GM23338 (cell line): ENCODE measurements around the gene FRMD3. TPM values are rescaled to one million over a fixed set of nuclear protein-coding genes. Genes with fewer than 3 reads are reported as not detected.

ENCODE experiments used
- ATAC-seq: fragments of 200-7000 bp; cut with Tn5 transposase; 3 replicates; pipeline ENCODE4 v1.9.1; 2020
- DNase-seq: peaks from one replicate; pipeline ENCODE4 v3.0.0-alpha.2; 2015; ENCODE audit warnings: low spot score
- H2AFZ ChIP-seq: fragments of 200-600 bp; sonication (generic); 2 replicates; pipeline ENCODE4 v1.8.0; 2016; ENCODE audit warnings: antibody characterized with exemption, mild to moderate bottlenecking, moderate library complexity
- H3F3A ChIP-seq: fragments of 200-600 bp; sonication (generic); replicated peaks from 2 replicates; pipeline ENCODE4 v1.8.0; 2017; ENCODE audit warnings: antibody characterized with exemption, mixed run types, low read depth
- H3K27ac ChIP-seq: fragments of 200-600 bp; sonication (generic); 2 replicates; pipeline ENCODE4 v1.6.1; 2016; ENCODE audit warnings: low read depth
- H3K27me3 ChIP-seq: fragments of 200-600 bp; sonication (generic); 2 replicates; pipeline ENCODE4 v1.8.0; 2016; ENCODE audit warnings: mild to moderate bottlenecking, mixed run types, moderate library complexity; ENCODE audit not compliant: insufficient read depth
- H3K36me3 ChIP-seq: fragments of 200-600 bp; sonication (generic); 2 replicates; pipeline ENCODE4 v1.8.0; 2016; ENCODE audit warnings: mild to moderate bottlenecking; ENCODE audit not compliant: insufficient read depth
- H3K4me1 ChIP-seq: fragments of 200-600 bp; sonication (generic); 2 replicates; pipeline ENCODE4 v1.8.0; 2016; ENCODE audit warnings: mild to moderate bottlenecking, moderate library complexity; ENCODE audit not compliant: insufficient read depth
- H3K4me2 ChIP-seq: fragments of 200-600 bp; sonication (generic); 2 replicates; pipeline ENCODE4 v1.7.1; 2017; ENCODE audit warnings: mixed run types
- H3K4me3 ChIP-seq: fragments of 200-600 bp; sonication (generic); 2 replicates; pipeline ENCODE4 v1.6.1; 2016; ENCODE audit warnings: mixed run types
- H3K79me2 ChIP-seq: fragments of 200-600 bp; sonication (generic); replicated peaks from 2 replicates; pipeline ENCODE4 v1.8.0; 2017; ENCODE audit warnings: mild to moderate bottlenecking; ENCODE audit not compliant: insufficient read depth
- H3K9me2 ChIP-seq: fragments of 200-600 bp; sonication (generic); 2 replicates; pipeline ENCODE4 v1.8.0; 2017; ENCODE audit not compliant: insufficient read depth
- H4K20me1 ChIP-seq: fragments of 200-600 bp; sonication (generic); replicated peaks from 2 replicates; pipeline ENCODE4 v1.8.0; 2017; ENCODE audit warnings: mild to moderate bottlenecking; ENCODE audit not compliant: insufficient read depth
- H3K27ac Mint-ChIP-seq: 2 replicates; pipeline ENCODE4 v1.8.0; 2020; ENCODE audit warnings: inconsistent platforms, mild to moderate bottlenecking, moderate library complexity, mixed read lengths
- H3K27me3 Mint-ChIP-seq: 3 replicates; pipeline ENCODE4 v1.8.0; 2022; ENCODE audit warnings: low read depth, mild to moderate bottlenecking, moderate library complexity, mixed read lengths, inconsistent platforms; ENCODE audit not compliant: insufficient read depth, poor library complexity
- H3K36me3 Mint-ChIP-seq: 3 replicates; pipeline ENCODE4 v1.8.0; 2021; ENCODE audit warnings: low read depth, mild to moderate bottlenecking, inconsistent platforms, moderate library complexity, mixed read lengths
- H3K4me1 Mint-ChIP-seq: 3 replicates; pipeline ENCODE4 v1.8.0; 2020; ENCODE audit warnings: mild to moderate bottlenecking, inconsistent platforms, mixed read lengths
- H3K4me3 Mint-ChIP-seq: 3 replicates; pipeline ENCODE4 v1.8.0; 2021; ENCODE audit warnings: moderate library complexity, mild to moderate bottlenecking, inconsistent platforms, mixed read lengths
- H3K9me3 Mint-ChIP-seq: 3 replicates; pipeline ENCODE4 v1.8.0; 2020; ENCODE audit warnings: moderate library complexity, mild to moderate bottlenecking, inconsistent platforms, mixed read lengths
- CREB1 ChIP-seq: fragments of 250-450 bp; sonication (Bioruptor Pico); IDR thresholded peaks from 2 replicates; pipeline ENCODE4 v1.5.0; 2020; ENCODE audit warnings: low read depth, mild to moderate bottlenecking, moderate library complexity
- EZH2 ChIP-seq: fragments of 200-600 bp; sonication (generic); IDR thresholded peaks from one replicate; pipeline ENCODE4 v1.8.0; 2017; ENCODE audit warnings: antibody characterized with exemption, mild to moderate bottlenecking, low read depth; ENCODE audit not compliant: unreplicated experiment
- JUNB ChIP-seq: IDR thresholded peaks from one replicate; pipeline ENCODE4 v1.6.1; 2016; ENCODE audit warnings: antibody characterized with exemption; ENCODE audit not compliant: unreplicated experiment
- NANOG ChIP-seq: IDR thresholded peaks from 2 replicates; pipeline ENCODE4 v1.6.1; 2016; ENCODE audit warnings: antibody characterized with exemption, borderline replicate concordance
- POLR2AphosphoS5 ChIP-seq: IDR thresholded peaks from 2 replicates; pipeline ENCODE4 v1.6.1; 2016; ENCODE audit warnings: antibody characterized with exemption, low read depth
- STAT1 ChIP-seq: IDR thresholded peaks from one replicate; pipeline ENCODE4 v1.6.1; 2016; ENCODE audit warnings: antibody characterized with exemption; ENCODE audit not compliant: unreplicated experiment
- ZNF114 ChIP-seq: fragments of 250-450 bp; sonication (Bioruptor Pico); IDR thresholded peaks from 2 replicates; pipeline ENCODE4 v1.5.0; 2020; ENCODE audit warnings: mild to moderate bottlenecking, moderate library complexity
- polyA plus RNA-seq: library from polyadenylated mRNA; unstranded; fragments of >200 nt; fragmentation: Nextera tagmentation; extraction: Ambion mirVana; gene quantifications from 2 replicates; pipeline ENCODE4 v1.2.1, GENCODE V29; 2016
- total RNA-seq: library from RNA; depleted of rRNA; stranded (reverse); fragments of >200 nt; shearing (Covaris generic); gene quantifications from 2 replicates; pipeline ENCODE4 v1.2.3, GENCODE V29; 2014
- TF ChIP-seq, protein P1 (sequence below): IDR thresholded peaks from 2 replicates; pipeline ENCODE4 v1.6.1; 2016; ENCODE audit warnings: antibody characterized with exemption
- TF ChIP-seq, protein P2 (sequence below), 2 experiments: fragments of 200-600 bp in 1 of 2; sonication (generic) in 1 of 2; conservative IDR thresholded peaks; 2 replicates each; pipeline versions ENCODE4 v1.5.1 to v1.6.1; 2016 to 2017; ENCODE audit warnings: antibody characterized with exemption in 2 of 2, low read depth in 2 of 2, mild to moderate bottlenecking in 2 of 2, moderate library complexity in 1 of 2
- TF ChIP-seq, protein P3 (sequence below): fragments of 250-450 bp; sonication (Bioruptor Pico); IDR thresholded peaks from 2 replicates; pipeline ENCODE4 v1.5.0; 2020; ENCODE audit warnings: mild to moderate bottlenecking, moderate library complexity
- TF ChIP-seq, protein P4 (sequence below): IDR thresholded peaks from one replicate; pipeline ENCODE4 v1.6.1; 2018; ENCODE audit warnings: antibody characterized with exemption; ENCODE audit not compliant: unreplicated experiment

The FRMD3 gene
- total and polyA plus RNA-seq, 2 experiments from 2014 or later, result 0.47 to 1.2 TPM

DNA sequence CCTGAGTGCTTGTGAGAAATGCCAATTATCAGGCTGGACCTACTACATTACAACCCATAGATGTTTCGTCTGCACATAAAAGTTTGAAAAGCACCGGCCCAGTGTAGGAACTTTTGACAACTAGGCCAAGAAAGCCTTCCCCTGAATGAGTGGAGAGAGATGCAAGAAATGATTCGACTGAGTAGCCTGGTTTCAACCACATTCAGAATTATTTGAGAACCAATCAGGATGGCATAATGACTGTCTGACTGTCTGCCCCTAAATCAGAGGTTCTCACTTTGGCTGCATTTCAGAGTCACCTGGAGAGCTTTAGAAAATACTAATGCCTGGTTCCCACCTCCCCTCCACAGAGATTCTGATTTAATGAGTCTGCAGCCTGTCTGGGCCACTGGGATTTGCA, 61.1 kb downstream of the FRMD3 start (continued):
- TF ChIP-seq NANOG (no peak), STAT1 (no peak)
- TF ChIP-seq, protein P1, sequence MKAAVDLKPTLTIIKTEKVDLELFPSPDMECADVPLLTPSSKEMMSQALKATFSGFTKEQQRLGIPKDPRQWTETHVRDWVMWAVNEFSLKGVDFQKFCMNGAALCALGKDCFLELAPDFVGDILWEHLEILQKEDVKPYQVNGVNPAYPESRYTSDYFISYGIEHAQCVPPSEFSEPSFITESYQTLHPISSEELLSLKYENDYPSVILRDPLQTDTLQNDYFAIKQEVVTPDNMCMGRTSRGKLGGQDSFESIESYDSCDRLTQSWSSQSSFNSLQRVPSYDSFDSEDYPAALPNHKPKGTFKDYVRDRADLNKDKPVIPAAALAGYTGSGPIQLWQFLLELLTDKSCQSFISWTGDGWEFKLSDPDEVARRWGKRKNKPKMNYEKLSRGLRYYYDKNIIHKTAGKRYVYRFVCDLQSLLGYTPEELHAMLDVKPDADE, result no peak

DNA sequence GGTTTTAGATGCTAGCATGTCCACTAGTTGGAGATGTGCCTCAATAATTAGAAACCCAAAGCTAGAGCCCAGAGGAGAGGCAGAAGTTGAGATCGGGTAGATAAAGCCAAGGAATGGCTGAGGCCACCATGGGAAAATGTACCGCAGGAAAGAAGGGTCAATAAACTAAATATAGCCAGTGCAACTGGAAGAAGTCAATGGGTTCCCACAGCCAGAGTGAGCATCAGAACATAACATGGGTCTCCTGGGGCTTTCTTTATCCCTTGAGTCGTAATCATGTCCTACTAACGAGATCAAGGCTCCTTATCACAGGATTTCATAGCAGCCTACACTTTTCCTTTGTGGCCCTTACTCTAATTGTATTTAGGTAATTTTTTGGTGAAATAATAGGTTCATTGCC, 61.7 kb downstream of the FRMD3 start:
- H3K27ac ChIP-seq, result no peak overlapping the region
- Mint-ChIP-seq H3K27ac (no peak overlapping the region), H3K36me3 (no peaks in the 10 kb centered on the region)

More for the DNA sequence above, 61.7 kb downstream of the FRMD3 start:
- Histone ChIP-seq H3K4me2 (no peak overlapping the region), H4K20me1 (no peaks in the 10 kb centered on the region), H2AFZ (no peak overlapping the region), H3K9me2 (peaks cover 4% of the 10 kb centered on the region), H3K36me3 (no peaks in the 10 kb centered on the region), H3K4me1 (no peaks in the 10 kb centered on the region), H3K79me2 (no peaks in the 10 kb centered on the region), H3F3A (no peaks in the 10 kb centered on the region), H3K4me3 (no peak overlapping the region), H3K27me3 (no peaks in the 10 kb centered on the region)
- no peak for DNase-seq
- Mint-ChIP-seq H3K4me1 (peaks cover 4% of the 10 kb centered on the region; the same call in 2 of the 3 replicates), H3K4me3 (no peak overlapping the region), H3K27me3 (peaks cover 6% of the 10 kb centered on the region), H3K9me3 (peaks cover 2% of the 10 kb centered on the region; the same call in 1 of the 3 replicates)
- no peak for ATAC-seq
- TF ChIP-seq CREB1 (CRISPR knock-in tag) (no peak), EZH2 (no peak), STAT1 (no peak), JUNB (no peak), NANOG (no peak), POLR2AphosphoS5 (no peak), ZNF114 (no peak)
- TF ChIP-seq, protein P2, sequence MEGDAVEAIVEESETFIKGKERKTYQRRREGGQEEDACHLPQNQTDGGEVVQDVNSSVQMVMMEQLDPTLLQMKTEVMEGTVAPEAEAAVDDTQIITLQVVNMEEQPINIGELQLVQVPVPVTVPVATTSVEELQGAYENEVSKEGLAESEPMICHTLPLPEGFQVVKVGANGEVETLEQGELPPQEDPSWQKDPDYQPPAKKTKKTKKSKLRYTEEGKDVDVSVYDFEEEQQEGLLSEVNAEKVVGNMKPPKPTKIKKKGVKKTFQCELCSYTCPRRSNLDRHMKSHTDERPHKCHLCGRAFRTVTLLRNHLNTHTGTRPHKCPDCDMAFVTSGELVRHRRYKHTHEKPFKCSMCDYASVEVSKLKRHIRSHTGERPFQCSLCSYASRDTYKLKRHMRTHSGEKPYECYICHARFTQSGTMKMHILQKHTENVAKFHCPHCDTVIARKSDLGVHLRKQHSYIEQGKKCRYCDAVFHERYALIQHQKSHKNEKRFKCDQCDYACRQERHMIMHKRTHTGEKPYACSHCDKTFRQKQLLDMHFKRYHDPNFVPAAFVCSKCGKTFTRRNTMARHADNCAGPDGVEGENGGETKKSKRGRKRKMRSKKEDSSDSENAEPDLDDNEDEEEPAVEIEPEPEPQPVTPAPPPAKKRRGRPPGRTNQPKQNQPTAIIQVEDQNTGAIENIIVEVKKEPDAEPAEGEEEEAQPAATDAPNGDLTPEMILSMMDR (conservative IDR thresholded peaks at IDR 0.05; ENCODE audit: low read depth in 2 of 2), result no peak
- TF ChIP-seq, protein P3, sequence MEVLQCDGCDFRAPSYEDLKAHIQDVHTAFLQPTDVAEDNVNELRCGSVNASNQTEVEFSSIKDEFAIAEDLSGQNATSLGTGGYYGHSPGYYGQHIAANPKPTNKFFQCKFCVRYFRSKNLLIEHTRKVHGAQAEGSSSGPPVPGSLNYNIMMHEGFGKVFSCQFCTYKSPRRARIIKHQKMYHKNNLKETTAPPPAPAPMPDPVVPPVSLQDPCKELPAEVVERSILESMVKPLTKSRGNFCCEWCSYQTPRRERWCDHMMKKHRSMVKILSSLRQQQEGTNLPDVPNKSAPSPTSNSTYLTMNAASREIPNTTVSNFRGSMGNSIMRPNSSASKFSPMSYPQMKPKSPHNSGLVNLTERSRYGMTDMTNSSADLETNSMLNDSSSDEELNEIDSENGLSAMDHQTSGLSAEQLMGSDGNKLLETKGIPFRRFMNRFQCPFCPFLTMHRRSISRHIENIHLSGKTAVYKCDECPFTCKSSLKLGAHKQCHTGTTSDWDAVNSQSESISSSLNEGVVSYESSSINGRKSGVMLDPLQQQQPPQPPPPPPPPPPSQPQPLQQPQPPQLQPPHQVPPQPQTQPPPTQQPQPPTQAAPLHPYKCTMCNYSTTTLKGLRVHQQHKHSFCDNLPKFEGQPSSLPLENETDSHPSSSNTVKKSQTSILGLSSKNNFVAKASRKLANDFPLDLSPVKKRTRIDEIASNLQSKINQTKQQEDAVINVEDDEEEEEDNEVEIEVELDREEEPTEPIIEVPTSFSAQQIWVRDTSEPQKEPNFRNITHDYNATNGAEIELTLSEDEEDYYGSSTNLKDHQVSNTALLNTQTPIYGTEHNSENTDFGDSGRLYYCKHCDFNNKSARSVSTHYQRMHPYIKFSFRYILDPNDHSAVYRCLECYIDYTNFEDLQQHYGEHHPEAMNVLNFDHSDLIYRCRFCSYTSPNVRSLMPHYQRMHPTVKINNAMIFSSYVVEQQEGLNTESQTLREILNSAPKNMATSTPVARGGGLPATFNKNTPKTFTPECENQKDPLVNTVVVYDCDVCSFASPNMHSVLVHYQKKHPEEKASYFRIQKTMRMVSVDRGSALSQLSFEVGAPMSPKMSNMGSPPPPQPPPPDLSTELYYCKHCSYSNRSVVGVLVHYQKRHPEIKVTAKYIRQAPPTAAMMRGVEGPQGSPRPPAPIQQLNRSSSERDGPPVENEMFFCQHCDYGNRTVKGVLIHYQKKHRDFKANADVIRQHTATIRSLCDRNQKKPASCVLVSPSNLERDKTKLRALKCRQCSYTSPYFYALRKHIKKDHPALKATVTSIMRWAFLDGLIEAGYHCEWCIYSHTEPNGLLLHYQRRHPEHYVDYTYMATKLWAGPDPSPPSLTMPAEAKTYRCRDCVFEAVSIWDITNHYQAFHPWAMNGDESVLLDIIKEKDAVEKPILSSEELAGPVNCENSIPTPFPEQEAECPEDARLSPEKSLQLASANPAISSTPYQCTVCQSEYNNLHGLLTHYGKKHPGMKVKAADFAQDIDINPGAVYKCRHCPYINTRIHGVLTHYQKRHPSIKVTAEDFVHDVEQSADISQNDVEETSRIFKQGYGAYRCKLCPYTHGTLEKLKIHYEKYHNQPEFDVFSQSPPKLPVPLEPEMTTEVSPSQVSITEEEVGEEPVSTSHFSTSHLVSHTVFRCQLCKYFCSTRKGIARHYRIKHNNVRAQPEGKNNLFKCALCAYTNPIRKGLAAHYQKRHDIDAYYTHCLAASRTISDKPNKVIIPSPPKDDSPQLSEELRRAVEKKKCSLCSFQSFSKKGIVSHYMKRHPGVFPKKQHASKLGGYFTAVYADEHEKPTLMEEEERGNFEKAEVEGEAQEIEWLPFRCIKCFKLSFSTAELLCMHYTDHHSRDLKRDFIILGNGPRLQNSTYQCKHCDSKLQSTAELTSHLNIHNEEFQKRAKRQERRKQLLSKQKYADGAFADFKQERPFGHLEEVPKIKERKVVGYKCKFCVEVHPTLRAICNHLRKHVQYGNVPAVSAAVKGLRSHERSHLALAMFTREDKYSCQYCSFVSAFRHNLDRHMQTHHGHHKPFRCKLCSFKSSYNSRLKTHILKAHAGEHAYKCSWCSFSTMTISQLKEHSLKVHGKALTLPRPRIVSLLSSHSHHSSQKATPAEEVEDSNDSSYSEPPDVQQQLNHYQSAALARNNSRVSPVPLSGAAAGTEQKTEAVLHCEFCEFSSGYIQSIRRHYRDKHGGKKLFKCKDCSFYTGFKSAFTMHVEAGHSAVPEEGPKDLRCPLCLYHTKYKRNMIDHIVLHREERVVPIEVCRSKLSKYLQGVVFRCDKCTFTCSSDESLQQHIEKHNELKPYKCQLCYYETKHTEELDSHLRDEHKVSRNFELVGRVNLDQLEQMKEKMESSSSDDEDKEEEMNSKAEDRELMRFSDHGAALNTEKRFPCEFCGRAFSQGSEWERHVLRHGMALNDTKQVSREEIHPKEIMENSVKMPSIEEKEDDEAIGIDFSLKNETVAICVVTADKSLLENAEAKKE (CRISPR knock-in tag), result no peak
- TF ChIP-seq, protein P4, sequence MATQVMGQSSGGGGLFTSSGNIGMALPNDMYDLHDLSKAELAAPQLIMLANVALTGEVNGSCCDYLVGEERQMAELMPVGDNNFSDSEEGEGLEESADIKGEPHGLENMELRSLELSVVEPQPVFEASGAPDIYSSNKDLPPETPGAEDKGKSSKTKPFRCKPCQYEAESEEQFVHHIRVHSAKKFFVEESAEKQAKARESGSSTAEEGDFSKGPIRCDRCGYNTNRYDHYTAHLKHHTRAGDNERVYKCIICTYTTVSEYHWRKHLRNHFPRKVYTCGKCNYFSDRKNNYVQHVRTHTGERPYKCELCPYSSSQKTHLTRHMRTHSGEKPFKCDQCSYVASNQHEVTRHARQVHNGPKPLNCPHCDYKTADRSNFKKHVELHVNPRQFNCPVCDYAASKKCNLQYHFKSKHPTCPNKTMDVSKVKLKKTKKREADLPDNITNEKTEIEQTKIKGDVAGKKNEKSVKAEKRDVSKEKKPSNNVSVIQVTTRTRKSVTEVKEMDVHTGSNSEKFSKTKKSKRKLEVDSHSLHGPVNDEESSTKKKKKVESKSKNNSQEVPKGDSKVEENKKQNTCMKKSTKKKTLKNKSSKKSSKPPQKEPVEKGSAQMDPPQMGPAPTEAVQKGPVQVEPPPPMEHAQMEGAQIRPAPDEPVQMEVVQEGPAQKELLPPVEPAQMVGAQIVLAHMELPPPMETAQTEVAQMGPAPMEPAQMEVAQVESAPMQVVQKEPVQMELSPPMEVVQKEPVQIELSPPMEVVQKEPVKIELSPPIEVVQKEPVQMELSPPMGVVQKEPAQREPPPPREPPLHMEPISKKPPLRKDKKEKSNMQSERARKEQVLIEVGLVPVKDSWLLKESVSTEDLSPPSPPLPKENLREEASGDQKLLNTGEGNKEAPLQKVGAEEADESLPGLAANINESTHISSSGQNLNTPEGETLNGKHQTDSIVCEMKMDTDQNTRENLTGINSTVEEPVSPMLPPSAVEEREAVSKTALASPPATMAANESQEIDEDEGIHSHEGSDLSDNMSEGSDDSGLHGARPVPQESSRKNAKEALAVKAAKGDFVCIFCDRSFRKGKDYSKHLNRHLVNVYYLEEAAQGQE, result no peak
